Uterus (tissue), 4 donors: ENCODE results near the gene FOXN3. TPM values are rescaled to one million over a fixed set of nuclear protein-coding genes. Genes with fewer than 3 reads are reported as not detected.

Source experiments
- DNase-seq, 2 donors: peaks; one replicate each; pipeline ENCODE4 v3.0.0-alpha.2; 2019 to 2020
- H3K27ac ChIP-seq, 2 donors: fragments of 200-600 bp; sonication (generic); 1 replicate in 1 of 2; 2 replicates in 1 of 2; pipeline ENCODE4 v1.5.1; 2016 to 2018
- H3K27me3 ChIP-seq, 2 donors: fragments of 200-600 bp; sonication (generic); one replicate each; pipeline ENCODE4 v1.5.1; 2018 to 2019; ENCODE audit warnings: control low read depth in 1 of 2
- H3K36me3 ChIP-seq, 2 donors: fragments of 200-600 bp; sonication (generic); one replicate each; pipeline ENCODE4 v1.5.1; 2019; ENCODE audit warnings: control low read depth in 1 of 2
- H3K4me1 ChIP-seq, 2 donors: fragments of 200-600 bp; sonication (generic); one replicate each; pipeline ENCODE4 v1.5.1; 2018 to 2019; ENCODE audit warnings: control low read depth in 1 of 2
- H3K4me3 ChIP-seq, 2 donors: fragments of 200-600 bp; sonication (generic); 1 replicate in 1 of 2; 2 replicates in 1 of 2; pipeline ENCODE4 v1.5.1; 2018 to 2019; ENCODE audit warnings: mild to moderate bottlenecking in 1 of 2
- H3K9me3 ChIP-seq, 2 donors: fragments of 200-600 bp; sonication (generic); one replicate each; pipeline ENCODE4 v1.5.1; 2019; ENCODE audit warnings: control low read depth in 1 of 2
- POLR2A ChIP-seq, 2 donors: fragments of 450-650 bp; IDR thresholded peaks; one replicate each; pipeline ENCODE4 v1.6.1; 2016; ENCODE audit warnings: antibody characterized with exemption in 2 of 2, mild to moderate bottlenecking in 1 of 2, moderate library complexity in 1 of 2
- intact Hi-C: fragments of 100-400 bp; cut with DNase I; formaldehyde crosslinking; loops from one replicate; pipeline ENCODE4 v1.15.1; 2023; ENCODE audit warnings: low total_unique reads
- total RNA-seq, 4 donors: library from RNA; depleted of rRNA in 3 of 4; stranded (reverse); fragments of >200 nt in 3 of 4; gene quantifications; one replicate each; pipeline versions ENCODE4 v1.1.0 to v1.2.4, GENCODE V29; 2014 to 2023
- TF ChIP-seq, protein P1 (sequence below), 4 experiments: fragments of 200-600 bp in 2 of 4; fragments of 450-650 bp in 2 of 4; sonication (generic) in 2 of 4; IDR thresholded peaks; one replicate each; pipeline ENCODE4 v1.5.1; 2016 to 2019; ENCODE audit warnings: antibody characterized with exemption in 4 of 4, mild to moderate bottlenecking in 2 of 4, moderate library complexity in 1 of 4
- donor health status: DM: yes; HTN: yes; CAD: no.

Gene FOXN3
- total RNA-seq, 4 donors from 2014 or later, result 37.7 to 103 (median 74.9) TPM

DNA sequence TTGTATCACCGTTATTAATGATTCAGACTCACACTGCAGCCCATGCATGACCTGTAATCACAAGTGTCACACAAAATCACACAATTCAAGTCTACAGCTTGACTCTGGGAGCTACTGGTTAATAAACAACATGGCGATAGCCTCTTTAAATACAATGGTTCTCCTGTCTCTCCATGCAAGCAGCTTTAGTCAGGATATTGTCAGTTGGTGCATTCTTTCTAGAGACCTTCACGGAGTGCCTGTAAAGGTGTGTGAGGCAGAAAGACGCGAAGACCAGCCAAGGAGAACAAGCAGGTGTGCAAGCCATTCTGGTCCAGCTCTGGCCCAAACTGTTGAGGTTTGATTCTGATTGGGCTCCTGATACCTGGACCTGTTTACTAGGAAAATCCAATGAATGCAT is 40.0 kb upstream of the FOXN3 start:
- DNase-seq, result no peak
- intact Hi-C loops, result no loop called here
- no peak overlapping the region for H3K4me3 ChIP-seq
- no peaks in the 10 kb centered on the region for H3K9me3 ChIP-seq
- no peaks in the 10 kb centered on the region for H3K4me1 ChIP-seq
- H3K27ac ChIP-seq, result no peak overlapping the region
- no peaks in the 10 kb centered on the region for H3K27me3 ChIP-seq
- no peaks in the 10 kb centered on the region for H3K36me3 ChIP-seq
- TF ChIP-seq, protein P1, sequence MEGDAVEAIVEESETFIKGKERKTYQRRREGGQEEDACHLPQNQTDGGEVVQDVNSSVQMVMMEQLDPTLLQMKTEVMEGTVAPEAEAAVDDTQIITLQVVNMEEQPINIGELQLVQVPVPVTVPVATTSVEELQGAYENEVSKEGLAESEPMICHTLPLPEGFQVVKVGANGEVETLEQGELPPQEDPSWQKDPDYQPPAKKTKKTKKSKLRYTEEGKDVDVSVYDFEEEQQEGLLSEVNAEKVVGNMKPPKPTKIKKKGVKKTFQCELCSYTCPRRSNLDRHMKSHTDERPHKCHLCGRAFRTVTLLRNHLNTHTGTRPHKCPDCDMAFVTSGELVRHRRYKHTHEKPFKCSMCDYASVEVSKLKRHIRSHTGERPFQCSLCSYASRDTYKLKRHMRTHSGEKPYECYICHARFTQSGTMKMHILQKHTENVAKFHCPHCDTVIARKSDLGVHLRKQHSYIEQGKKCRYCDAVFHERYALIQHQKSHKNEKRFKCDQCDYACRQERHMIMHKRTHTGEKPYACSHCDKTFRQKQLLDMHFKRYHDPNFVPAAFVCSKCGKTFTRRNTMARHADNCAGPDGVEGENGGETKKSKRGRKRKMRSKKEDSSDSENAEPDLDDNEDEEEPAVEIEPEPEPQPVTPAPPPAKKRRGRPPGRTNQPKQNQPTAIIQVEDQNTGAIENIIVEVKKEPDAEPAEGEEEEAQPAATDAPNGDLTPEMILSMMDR (IDR thresholded peaks at IDR 0.05), result no peak
- TF ChIP-seq POLR2A (IDR thresholded peaks at IDR 0.05), result no peak

DNA sequence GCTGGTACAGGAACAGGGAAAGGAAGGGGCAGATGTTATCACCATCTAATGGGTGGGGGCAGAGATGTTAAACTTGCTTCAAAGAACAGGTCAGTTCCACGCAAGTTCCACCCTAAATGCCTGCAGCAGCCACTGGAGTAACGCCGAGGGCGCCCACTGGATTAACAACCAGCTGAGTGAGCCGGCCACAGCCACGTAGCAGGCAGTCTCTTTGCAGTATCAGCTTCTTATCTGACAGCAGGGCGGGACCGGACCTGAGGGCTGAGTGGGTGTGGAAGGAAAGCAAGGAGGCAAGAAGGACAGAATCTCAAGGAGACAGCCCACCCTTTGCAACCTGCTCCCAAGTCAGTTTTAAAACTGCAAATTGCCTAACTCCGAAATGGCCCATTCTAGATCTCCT is 38.4 kb upstream of the FOXN3 start:
- H3K27me3 ChIP-seq, result no peaks in the 10 kb centered on the region
- no peak overlapping the region for H3K4me3 ChIP-seq
- no peak for DNase-seq
- no peaks in the 10 kb centered on the region for H3K9me3 ChIP-seq
- intact Hi-C loops, result no loop called here
- no peak for TF ChIP-seq POLR2A (IDR thresholded peaks at IDR 0.05)
- TF ChIP-seq, protein P1 (IDR thresholded peaks at IDR 0.05), result no peak
- H3K4me1 ChIP-seq, result no peaks in the 10 kb centered on the region
- no peaks in the 10 kb centered on the region for H3K36me3 ChIP-seq
- no peak overlapping the region for H3K27ac ChIP-seq

GRCh38 chr14:89454996-89455395 is 38.0 kb upstream of the FOXN3 start:
- no peak overlapping the region for H3K4me3 ChIP-seq
- H3K9me3 ChIP-seq, result no peaks in the 10 kb centered on the region
- H3K27ac ChIP-seq, result no peak overlapping the region
- H3K27me3 ChIP-seq, result no peaks in the 10 kb centered on the region
- no peaks in the 10 kb centered on the region for H3K4me1 ChIP-seq
- H3K36me3 ChIP-seq, result no peaks in the 10 kb centered on the region
- no peak for TF ChIP-seq POLR2A (IDR thresholded peaks at IDR 0.05)
- TF ChIP-seq, protein P1 (IDR thresholded peaks at IDR 0.05), result no peak
- intact Hi-C loops, result no loop called here
- no peak for DNase-seq

DNA sequence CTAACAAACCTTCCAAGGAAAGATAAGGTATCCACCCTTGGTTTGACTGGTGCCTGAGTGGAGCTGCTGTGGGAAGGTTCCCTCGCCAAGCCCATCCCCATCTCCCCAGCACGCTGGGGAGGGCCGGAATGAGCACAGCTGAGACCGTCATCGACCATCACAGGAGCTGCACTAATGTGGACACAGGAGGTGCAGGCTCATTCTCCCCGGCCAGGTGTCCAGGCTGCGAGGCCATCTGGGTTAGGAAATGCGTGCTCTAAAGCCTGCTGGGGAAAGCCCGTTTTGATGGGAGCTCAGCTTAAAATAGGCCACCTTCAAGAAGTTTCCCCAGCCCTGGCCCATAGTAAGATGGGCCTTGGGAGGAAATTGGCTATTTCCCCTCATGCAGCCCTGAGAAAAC is 35.2 kb upstream of the FOXN3 start:
- Histone ChIP-seq H3K9me3 (no peaks in the 10 kb centered on the region), H3K4me3 (no peak overlapping the region), H3K36me3 (no peaks in the 10 kb centered on the region), H3K27me3 (no peaks in the 10 kb centered on the region), H3K4me1 (no peaks in the 10 kb centered on the region), H3K27ac (no peak overlapping the region)
- intact Hi-C loops, result no loop called here
- no peak for TF ChIP-seq POLR2A (IDR thresholded peaks at IDR 0.05)
- TF ChIP-seq, protein P1 (IDR thresholded peaks at IDR 0.05), result no peak
- no peak for DNase-seq

- Histone ChIP-seq H3K9me3 (no peaks in the 10 kb centered on the region), H3K27me3 (no peaks in the 10 kb centered on the region), H3K27ac (no peak overlapping the region), H3K36me3 (no peaks in the 10 kb centered on the region), H3K4me1 (no peaks in the 10 kb centered on the region), H3K4me3 (no peak overlapping the region)
- no peak for DNase-seq
- no peak for TF ChIP-seq POLR2A (IDR thresholded peaks at IDR 0.05)
- intact Hi-C loops, result no loop called here
These were observed 34.2 kb upstream of the FOXN3 start for GRCh38 chr14:89451229-89451628.
